Tibial artery (tissue), 4 donors: ENCODE results near the gene EPN3.

Experiments used
- DNase-seq, 2 donors: peaks; one replicate each; pipeline ENCODE4 v3.0.0-alpha.2; 2019
- H3K27ac ChIP-seq, 2 donors: fragments of 200-600 bp; sonication (generic) in 1 of 2; 1 replicate in 1 of 2; 2 replicates in 1 of 2; pipeline ENCODE4 v1.5.1; 2018 to 2019; ENCODE audit warnings: mild to moderate bottlenecking in 1 of 2
- H3K27me3 ChIP-seq, 2 donors: fragments of 200-600 bp; sonication (generic) in 1 of 2; one replicate each; pipeline versions ENCODE4 v1.5.1 to v1.6.0; 2016 to 2019
- H3K36me3 ChIP-seq, 3 donors: fragments of 200-600 bp; sonication (generic) in 2 of 3; one replicate each; pipeline ENCODE4 v1.5.1; 2016 to 2019; ENCODE audit warnings: mild to moderate bottlenecking in 2 of 3
- H3K4me1 ChIP-seq, 4 donors: fragments of 200-600 bp; sonication (generic) in 2 of 4; 1 replicate in 3 of 4; 2 replicates in 1 of 4; pipeline ENCODE4 v1.5.1; 2016 to 2019
- H3K4me3 ChIP-seq, 2 donors: fragments of 200-600 bp; sonication (generic) in 1 of 2; 1 replicate in 1 of 2; 2 replicates in 1 of 2; pipeline ENCODE4 v1.5.1; 2018 to 2019; ENCODE audit warnings: mild to moderate bottlenecking in 2 of 2
- H3K9me3 ChIP-seq, 3 donors: fragments of 200-600 bp; sonication (generic) in 1 of 3; one replicate each; pipeline ENCODE4 v1.5.1; 2016 to 2019
- CTCF ChIP-seq, 2 experiments: fragments of 200-600 bp in 1 of 2; fragments of 450-650 bp in 1 of 2; IDR thresholded peaks; one replicate each; pipeline ENCODE4 v1.5.1; 2017 to 2019; ENCODE audit warnings: antibody characterized with exemption in 2 of 2, mild to moderate bottlenecking in 1 of 2, moderate library complexity in 1 of 2
- intact Hi-C: fragments of 100-400 bp; cut with DNase I; formaldehyde crosslinking; loops from one replicate; pipeline ENCODE4 v1.15.0; 2023; ENCODE audit warnings: low total_unique reads

The EPN3 gene

GRCh38 chr17:50535407-50535806 lies 2.9 kb downstream of the EPN3 start:
- Histone ChIP-seq H3K9me3 (no peaks in the 10 kb centered on the region), H3K36me3 (peaks cover 0 to 13% (median 0%) of the 10 kb centered on the region in 3 donors), H3K4me3 (no peak overlapping the region), H3K27ac (no peak overlapping the region), H3K27me3 (peaks cover 2 to 43% of the 10 kb centered on the region in 2 donors), H3K4me1 (peaks cover 0 to 34% (median 17%) of the 10 kb centered on the region in 4 donors)
- no peak for DNase-seq
- intact Hi-C loops = no loop called here
- TF ChIP-seq CTCF (IDR thresholded peaks at IDR 0.05) = no peak

GRCh38 chr17:50536683-50537646 lies 4.4 kb downstream of the EPN3 start:
- intact Hi-C loops = no loop called here
- H3K27me3 ChIP-seq = peaks cover 2 to 28% of the 10 kb centered on the region in 2 donors
- peaks cover 0 to 13% (median 0%) of the 10 kb centered on the region in 3 donors for H3K36me3 ChIP-seq
- H3K4me3 ChIP-seq = no peak overlapping the region
- no peak for TF ChIP-seq CTCF (IDR thresholded peaks at IDR 0.05)
- H3K27ac ChIP-seq = no peak overlapping the region
- no peaks in the 10 kb centered on the region for H3K9me3 ChIP-seq
- no peak for DNase-seq
- H3K4me1 ChIP-seq = peaks cover 0 to 43% (median 23%) of the 10 kb centered on the region in 4 donors

GRCh38 chr17:50537721-50538548 lies 5.4 kb downstream of the EPN3 start:
- no peak for TF ChIP-seq CTCF (IDR thresholded peaks at IDR 0.05)
- Histone ChIP-seq H3K36me3 (peaks cover 0 to 13% (median 0%) of the 10 kb centered on the region in 3 donors), H3K27me3 (peaks cover 0 to 18% of the 10 kb centered on the region in 2 donors), H3K4me1 (peaks cover 7 to 42% (median 27%) of the 10 kb centered on the region in 4 donors), H3K9me3 (no peaks in the 10 kb centered on the region), H3K27ac (no peak overlapping the region), H3K4me3 (no peak overlapping the region)
- intact Hi-C loops = no loop called here
- no peak for DNase-seq

GRCh38 chr17:50538549-50539410 lies 6.2 kb downstream of the EPN3 start:
- Histone ChIP-seq H3K4me3 (no peak overlapping the region), H3K36me3 (peaks cover 0 to 13% (median 0%) of the 10 kb centered on the region in 3 donors), H3K27ac (no peak overlapping the region), H3K4me1 (peaks cover 7 to 34% (median 20%) of the 10 kb centered on the region in 4 donors), H3K27me3 (peaks cover 0 to 10% of the 10 kb centered on the region in 2 donors), H3K9me3 (no peaks in the 10 kb centered on the region)
- no peak for DNase-seq
- intact Hi-C loops = no loop called here
- no peak for TF ChIP-seq CTCF (IDR thresholded peaks at IDR 0.05)
